ENCODE measurements around the gene IGF2.

- TF ChIP-seq CTCF (IDR thresholded peaks at IDR 0.05; ENCODE audit: low read depth, low read length), result no peak
- no peak for TF ChIP-seq POLR2A (IDR thresholded peaks at IDR 0.05; ENCODE audit: extremely low read depth, insufficient read length)
- TF ChIP-seq MAX (IDR thresholded peaks at IDR 0.05; ENCODE audit: low read depth, low read length), result no peak
Observed at GRCh38 chr11:2143477-2143798, 4.2 kb upstream of the IGF2 start.
